Measurements from ENCODE around the gene CHCT1.

Gene CHCT1

DNA sequence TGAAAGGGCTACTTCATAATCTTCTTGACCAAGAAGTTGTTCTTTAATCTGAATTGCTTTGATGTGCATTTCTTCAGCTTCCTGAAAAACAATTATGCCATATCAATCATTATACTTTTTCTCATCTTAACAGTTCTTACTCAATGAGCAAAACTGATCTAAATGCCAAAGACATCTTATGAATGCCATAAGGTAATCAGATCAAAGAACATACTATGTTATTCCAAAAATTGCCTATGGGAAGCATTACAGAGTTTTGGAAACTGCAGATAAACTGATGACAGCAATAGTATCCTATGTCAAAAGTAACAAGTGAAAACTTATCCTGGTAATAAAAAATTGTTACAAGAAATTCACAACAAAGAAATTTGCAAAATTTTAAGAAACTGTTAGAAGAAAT is 29.7 kb downstream of the CHCT1 start:
- TF ChIP-seq, protein P1, sequence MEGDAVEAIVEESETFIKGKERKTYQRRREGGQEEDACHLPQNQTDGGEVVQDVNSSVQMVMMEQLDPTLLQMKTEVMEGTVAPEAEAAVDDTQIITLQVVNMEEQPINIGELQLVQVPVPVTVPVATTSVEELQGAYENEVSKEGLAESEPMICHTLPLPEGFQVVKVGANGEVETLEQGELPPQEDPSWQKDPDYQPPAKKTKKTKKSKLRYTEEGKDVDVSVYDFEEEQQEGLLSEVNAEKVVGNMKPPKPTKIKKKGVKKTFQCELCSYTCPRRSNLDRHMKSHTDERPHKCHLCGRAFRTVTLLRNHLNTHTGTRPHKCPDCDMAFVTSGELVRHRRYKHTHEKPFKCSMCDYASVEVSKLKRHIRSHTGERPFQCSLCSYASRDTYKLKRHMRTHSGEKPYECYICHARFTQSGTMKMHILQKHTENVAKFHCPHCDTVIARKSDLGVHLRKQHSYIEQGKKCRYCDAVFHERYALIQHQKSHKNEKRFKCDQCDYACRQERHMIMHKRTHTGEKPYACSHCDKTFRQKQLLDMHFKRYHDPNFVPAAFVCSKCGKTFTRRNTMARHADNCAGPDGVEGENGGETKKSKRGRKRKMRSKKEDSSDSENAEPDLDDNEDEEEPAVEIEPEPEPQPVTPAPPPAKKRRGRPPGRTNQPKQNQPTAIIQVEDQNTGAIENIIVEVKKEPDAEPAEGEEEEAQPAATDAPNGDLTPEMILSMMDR (conservative IDR thresholded peaks at IDR 0.05; ENCODE audit: low read depth): no peak
- no peak for DNase-seq (ENCODE audit: low spot score)
- no peak overlapping the region for H3K27ac ChIP-seq
- ChIA-PET CTCF (no interaction called here), POLR2A (ENCODE audit: low non-redundant PET) (no interaction called here)

DNA sequence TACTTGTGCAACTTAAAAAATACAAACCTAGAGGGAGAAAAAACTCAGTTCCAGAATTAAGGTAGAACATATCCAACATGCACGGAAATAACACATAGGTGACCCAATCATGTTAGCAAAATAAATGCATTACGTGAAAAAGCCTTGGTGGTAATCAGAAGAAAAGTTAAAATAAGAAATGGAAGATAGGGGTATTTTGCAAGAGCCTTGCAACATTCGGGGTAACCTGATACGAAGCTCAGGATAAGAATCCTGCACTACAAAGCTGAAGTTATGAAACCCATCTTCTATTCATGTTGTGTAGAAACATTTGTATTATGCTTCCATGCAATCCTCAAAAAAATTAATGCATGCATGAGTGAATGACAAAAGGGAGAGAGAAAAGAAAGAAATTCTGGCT is 33.1 kb downstream of the CHCT1 start:
- TF ChIP-seq, protein P1 (conservative IDR thresholded peaks at IDR 0.05; ENCODE audit: low read depth): no peak
- H3K27ac ChIP-seq: no peak overlapping the region
- DNase-seq (ENCODE audit: low spot score): no peak
- ChIA-PET POLR2A (ENCODE audit: low non-redundant PET) (no interaction called here), CTCF (no interaction called here)

DNA sequence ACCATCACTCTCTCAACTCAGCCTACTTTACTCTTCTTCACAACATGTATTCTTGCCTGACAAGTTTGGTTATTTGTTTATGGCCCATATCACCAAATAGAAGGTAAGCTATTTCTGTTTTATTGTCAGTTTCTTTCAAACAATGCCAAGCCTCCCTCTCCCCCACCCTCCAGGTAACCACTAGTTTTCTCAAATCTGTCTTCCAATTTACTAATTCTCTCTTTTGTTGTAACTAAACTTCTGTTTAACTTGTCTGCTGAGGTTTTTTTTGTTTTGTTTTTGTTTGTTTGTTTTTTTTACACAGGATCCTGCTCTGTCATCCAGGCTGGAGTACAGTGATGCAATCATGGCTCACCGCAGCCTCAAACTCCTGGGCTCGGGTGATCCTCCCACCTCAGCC is 34.9 kb downstream of the CHCT1 start:
- DNase-seq (ENCODE audit: low spot score): no peak
- POLR2A ChIA-PET (ENCODE audit: low non-redundant PET): no interaction called here
- TF ChIP-seq, protein P1 (conservative IDR thresholded peaks at IDR 0.05; ENCODE audit: low read depth): no peak
- H3K27ac ChIP-seq: no peak overlapping the region
- CTCF ChIA-PET: no interaction called here

DNA sequence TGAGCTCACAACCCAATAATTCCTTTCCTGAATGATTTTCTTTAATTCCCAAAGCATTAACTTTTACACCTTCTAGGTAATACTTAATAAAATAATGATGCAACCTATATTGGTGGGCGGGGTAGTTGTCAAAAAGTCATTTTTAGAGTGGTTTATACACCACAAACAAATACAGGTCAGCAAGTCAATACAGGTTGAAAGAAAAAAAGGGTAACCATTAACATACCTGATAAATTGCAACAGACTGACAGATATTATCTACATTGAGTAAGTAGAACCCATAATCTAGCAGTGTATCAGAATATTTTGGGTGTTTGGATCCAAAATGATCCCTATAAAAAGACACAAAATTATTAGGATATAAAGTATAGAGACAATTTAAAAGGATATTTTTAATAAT is 39.3 kb downstream of the CHCT1 start:
- ChIA-PET POLR2A (ENCODE audit: low non-redundant PET) (no interaction called here), CTCF (no interaction called here)
- DNase-seq (ENCODE audit: low spot score): no peak
- TF ChIP-seq, protein P1 (conservative IDR thresholded peaks at IDR 0.05; ENCODE audit: low read depth): no peak
- no peak overlapping the region for H3K27ac ChIP-seq

DNA sequence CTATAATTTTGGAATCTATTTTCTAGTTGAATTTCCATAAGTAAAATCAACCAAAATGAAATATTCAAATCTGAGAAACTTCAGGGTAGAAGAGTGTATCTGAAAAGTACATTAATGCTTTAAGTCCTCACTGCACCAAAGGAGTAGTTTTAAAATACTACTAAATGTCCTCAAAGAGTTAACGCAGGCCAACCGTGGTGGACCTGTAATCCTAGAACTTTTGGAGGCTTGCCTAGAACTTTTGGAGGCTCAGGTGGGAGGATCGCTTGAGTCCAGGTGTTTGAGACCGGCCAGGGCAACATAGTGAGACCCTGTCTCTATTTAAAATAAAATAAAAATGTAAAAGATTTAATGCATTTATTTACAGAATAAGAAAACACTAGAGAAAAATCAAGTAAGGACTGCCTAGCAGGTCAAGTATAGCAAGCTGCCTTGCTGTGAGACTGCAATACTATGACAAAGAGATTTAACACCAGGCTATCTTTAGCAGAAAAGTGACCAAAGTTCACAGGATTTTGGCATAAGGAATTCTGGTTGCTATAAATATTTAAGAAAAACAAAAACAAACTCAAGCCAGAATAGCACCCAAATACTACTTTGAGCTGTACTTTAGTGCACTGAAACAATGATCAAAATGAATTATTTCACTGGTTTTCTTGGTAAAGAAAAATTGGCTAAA is 41.0 kb downstream of the CHCT1 start:
- TF ChIP-seq, protein P1 (conservative IDR thresholded peaks at IDR 0.05; ENCODE audit: low read depth): no peak
- no peak overlapping the region for H3K27ac ChIP-seq
- DNase-seq (ENCODE audit: low spot score): no peak
- ChIA-PET CTCF (interaction anchor here (0.6 to 1.1 kb wide), 2 partner anchors 9 to 125 kb away, joined by 3 to 4 read pairs; no protein-coding TSS in a partner anchor), POLR2A (ENCODE audit: low non-redundant PET) (no interaction called here)

DNA sequence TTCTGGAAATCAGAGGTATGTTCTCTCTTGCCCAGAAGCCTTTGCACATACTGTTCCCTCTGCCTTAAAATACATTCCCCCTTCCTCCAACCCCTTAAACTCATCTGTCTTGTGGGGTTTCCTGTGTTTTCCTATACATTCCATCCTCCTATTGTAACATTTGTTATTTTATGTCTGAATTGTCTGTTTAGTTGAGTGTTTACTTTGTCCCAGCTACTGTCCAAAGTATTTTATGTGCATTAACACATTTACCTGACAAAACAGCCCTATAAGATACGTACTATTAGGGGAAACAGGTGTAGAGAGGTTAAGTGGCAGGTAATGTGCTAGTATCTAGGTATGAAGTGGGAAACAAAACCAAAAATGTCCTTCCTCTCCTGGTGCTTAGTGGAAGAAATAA is 42.1 kb downstream of the CHCT1 start:
- no peak for DNase-seq (ENCODE audit: low spot score)
- H3K27ac ChIP-seq: no peak overlapping the region
- ChIA-PET CTCF (interaction anchor here (1.1 kb wide), 1 partner anchor 10 kb away, joined by 4 read pairs; no protein-coding TSS in a partner anchor), POLR2A (ENCODE audit: low non-redundant PET) (no interaction called here)
- TF ChIP-seq, protein P1 (conservative IDR thresholded peaks at IDR 0.05; ENCODE audit: low read depth): no peak

Measured in RWPE1 (cell line).